ENCODE results near the gene KCNK5. TPM values are rescaled to one million over a fixed set of nuclear protein-coding genes. Genes with fewer than 3 reads are reported as not detected.
A peak's percentile ranks its signal among the peaks of the same experiment; 100 is the strongest.

KCNK5 gene
- total RNA-seq, 2 donors from 2014 or later, result 1.1 to 2.0 TPM

- Histone ChIP-seq H3K9me3 (no peaks in the 10 kb centered on the region), H3K36me3 (no peaks in the 10 kb centered on the region), H3K4me3 (no peak overlapping the region), H3K4me1 (no peaks in the 10 kb centered on the region), H3K27me3 (no peaks in the 10 kb centered on the region), H3K27ac (no peak overlapping the region)
- DNase-seq (ENCODE audit: low spot score), result no peak
- TF ChIP-seq, protein P1, sequence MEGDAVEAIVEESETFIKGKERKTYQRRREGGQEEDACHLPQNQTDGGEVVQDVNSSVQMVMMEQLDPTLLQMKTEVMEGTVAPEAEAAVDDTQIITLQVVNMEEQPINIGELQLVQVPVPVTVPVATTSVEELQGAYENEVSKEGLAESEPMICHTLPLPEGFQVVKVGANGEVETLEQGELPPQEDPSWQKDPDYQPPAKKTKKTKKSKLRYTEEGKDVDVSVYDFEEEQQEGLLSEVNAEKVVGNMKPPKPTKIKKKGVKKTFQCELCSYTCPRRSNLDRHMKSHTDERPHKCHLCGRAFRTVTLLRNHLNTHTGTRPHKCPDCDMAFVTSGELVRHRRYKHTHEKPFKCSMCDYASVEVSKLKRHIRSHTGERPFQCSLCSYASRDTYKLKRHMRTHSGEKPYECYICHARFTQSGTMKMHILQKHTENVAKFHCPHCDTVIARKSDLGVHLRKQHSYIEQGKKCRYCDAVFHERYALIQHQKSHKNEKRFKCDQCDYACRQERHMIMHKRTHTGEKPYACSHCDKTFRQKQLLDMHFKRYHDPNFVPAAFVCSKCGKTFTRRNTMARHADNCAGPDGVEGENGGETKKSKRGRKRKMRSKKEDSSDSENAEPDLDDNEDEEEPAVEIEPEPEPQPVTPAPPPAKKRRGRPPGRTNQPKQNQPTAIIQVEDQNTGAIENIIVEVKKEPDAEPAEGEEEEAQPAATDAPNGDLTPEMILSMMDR (IDR thresholded peaks at IDR 0.05), result no peak
These were observed 37.9 kb downstream of the KCNK5 start for GRCh38 chr6:39191236-39191930.

DNA sequence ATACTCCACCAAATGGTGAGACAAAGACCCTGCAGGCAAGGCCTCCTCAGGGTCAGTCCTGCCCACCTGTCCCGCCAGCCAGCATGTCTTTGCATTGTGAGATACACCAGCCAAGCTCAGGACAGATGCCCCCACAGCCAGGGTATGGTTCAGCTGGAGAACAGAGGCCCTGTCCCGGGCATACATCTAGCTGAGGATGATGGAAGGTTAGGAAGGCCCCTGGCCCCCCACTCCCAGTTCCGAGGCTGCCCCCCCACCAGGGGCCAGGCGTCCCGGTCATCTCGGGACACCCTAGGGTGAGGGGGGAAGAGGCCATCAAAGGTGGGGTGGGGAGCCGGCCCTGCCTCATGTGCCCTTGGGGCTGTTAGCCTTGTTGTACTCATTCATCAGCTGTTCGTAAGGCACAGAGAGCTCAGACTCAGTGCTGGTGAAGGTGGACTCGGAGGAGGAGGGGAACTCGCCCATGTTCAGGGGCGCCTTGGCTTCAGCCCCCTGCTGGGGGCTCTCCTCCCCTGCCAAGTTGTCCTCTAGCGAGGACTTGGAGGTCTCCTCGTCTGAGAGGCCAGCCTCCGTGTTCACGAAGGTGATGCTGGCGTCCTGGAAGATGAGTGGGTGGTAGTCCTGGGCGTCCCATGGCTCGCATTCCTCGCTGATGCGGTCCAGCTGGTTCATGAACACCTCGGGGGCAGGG, 38.6 kb downstream of the KCNK5 start:
- Histone ChIP-seq H3K27ac (no peak overlapping the region), H3K27me3 (no peaks in the 10 kb centered on the region), H3K4me3 (no peak overlapping the region), H3K4me1 (no peaks in the 10 kb centered on the region), H3K9me3 (no peaks in the 10 kb centered on the region), H3K36me3 (no peaks in the 10 kb centered on the region)
- DNase-seq (ENCODE audit: low spot score), result no peak
- TF ChIP-seq, protein P1 (IDR thresholded peaks at IDR 0.05), result no peak

GRCh38 chr6:39189915-39190544, 39.2 kb downstream of the KCNK5 start:
- TF ChIP-seq, protein P1 (IDR thresholded peaks at IDR 0.05), result peak; percentile 26 to 52
- Histone ChIP-seq H3K27me3 (no peaks in the 10 kb centered on the region), H3K36me3 (no peaks in the 10 kb centered on the region), H3K27ac (no peak overlapping the region), H3K4me1 (no peaks in the 10 kb centered on the region), H3K9me3 (no peaks in the 10 kb centered on the region), H3K4me3 (no peak overlapping the region)
- DNase-seq (ENCODE audit: low spot score), result peak; percentile 62

DNA sequence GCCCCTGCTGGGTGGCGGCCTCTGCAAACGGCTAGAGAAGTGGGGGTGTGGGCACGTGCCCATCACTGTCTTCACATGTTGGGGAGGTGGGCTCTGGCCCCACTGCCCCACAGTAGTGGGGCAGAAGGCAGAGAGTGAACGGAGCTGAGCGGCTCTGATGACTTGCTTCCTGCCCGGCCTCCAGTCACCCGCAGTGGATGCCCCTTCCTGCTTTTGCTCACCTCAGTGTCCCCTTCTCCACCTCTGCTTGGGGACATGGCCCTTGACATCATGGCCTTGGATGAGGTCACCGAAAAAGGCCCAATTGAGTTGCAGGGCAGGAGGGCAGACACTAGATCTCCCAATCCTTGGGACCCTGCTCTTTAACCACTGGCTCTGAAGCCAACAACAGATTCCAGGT, 40.1 kb downstream of the KCNK5 start:
- Histone ChIP-seq H3K27me3 (no peaks in the 10 kb centered on the region), H3K9me3 (no peaks in the 10 kb centered on the region), H3K4me3 (no peak overlapping the region), H3K27ac (no peak overlapping the region), H3K36me3 (no peaks in the 10 kb centered on the region), H3K4me1 (no peaks in the 10 kb centered on the region)
- TF ChIP-seq, protein P1 (IDR thresholded peaks at IDR 0.05), result no peak
- no peak for DNase-seq (ENCODE audit: low spot score)

DNA sequence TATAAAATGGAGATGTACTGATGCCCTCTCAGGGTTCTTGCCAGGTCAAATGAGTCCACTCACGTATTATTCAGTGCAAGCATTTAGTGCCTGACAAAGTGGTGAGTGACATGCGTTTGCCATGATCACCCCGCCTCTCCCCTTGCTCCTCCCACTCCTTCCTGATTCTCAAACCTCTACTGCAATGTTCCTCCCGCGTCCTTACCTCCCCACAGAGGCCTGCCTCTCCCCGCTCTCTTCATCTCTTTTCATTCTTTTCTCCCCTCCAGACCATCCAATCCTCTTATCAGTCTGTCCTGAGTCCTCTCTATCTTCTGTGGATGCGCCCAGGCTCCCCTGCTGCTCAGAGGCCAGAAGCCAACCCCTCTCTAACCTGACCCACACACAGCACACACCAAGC, 40.7 kb downstream of the KCNK5 start:
- DNase-seq (ENCODE audit: low spot score), result no peak
- no peaks in the 10 kb centered on the region for H3K36me3 ChIP-seq
- no peaks in the 10 kb centered on the region for H3K9me3 ChIP-seq
- no peaks in the 10 kb centered on the region for H3K27me3 ChIP-seq
- TF ChIP-seq, protein P1 (IDR thresholded peaks at IDR 0.05), result no peak
- no peak overlapping the region for H3K4me3 ChIP-seq
- no peak overlapping the region for H3K27ac ChIP-seq
- no peaks in the 10 kb centered on the region for H3K4me1 ChIP-seq
